OCI-LY1 (cell line): ENCODE data around the gene RYR3.

ENCODE experiments used
- EZH2 ChIP-seq: fragments of 200-600 bp; sonication (generic), shearing (Covaris generic); IDR thresholded peaks from 2 replicates; pipeline ENCODE4 v1.8.0; 2017; ENCODE audit warnings: borderline replicate concordance, mixed run types, mild to moderate bottlenecking, antibody characterized with exemption, low read length, moderate library complexity, mixed read lengths
- TF ChIP-seq, protein P1 (sequence below): fragments of 200-600 bp; sonication (generic), shearing (Covaris generic); IDR thresholded peaks from 2 replicates; pipeline ENCODE4 v1.5.1; 2017; ENCODE audit warnings: mild to moderate bottlenecking, antibody characterized with exemption, low read length, moderate library complexity, mixed read lengths

DNA sequence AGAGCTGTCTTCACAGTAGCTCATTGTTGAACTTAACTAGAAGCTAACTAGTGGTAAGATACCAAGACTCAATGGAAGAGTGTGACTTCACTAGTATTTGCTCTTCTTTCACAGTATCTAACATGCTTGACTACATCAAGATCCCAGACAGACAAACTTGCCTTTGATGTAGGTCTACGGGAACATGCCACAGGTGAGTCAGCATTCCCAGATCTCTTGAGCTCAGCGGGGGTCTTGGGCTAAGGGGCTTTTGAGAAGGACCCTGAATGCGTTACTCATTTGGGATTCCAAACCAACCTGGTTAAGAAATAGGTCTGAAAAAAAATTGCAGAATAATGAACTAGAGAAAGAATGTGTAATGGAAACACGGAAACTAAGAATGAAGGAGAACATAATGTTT lies 222.4 kb downstream of the RYR3 start:
- no peak for TF ChIP-seq EZH2
- TF ChIP-seq, protein P1, sequence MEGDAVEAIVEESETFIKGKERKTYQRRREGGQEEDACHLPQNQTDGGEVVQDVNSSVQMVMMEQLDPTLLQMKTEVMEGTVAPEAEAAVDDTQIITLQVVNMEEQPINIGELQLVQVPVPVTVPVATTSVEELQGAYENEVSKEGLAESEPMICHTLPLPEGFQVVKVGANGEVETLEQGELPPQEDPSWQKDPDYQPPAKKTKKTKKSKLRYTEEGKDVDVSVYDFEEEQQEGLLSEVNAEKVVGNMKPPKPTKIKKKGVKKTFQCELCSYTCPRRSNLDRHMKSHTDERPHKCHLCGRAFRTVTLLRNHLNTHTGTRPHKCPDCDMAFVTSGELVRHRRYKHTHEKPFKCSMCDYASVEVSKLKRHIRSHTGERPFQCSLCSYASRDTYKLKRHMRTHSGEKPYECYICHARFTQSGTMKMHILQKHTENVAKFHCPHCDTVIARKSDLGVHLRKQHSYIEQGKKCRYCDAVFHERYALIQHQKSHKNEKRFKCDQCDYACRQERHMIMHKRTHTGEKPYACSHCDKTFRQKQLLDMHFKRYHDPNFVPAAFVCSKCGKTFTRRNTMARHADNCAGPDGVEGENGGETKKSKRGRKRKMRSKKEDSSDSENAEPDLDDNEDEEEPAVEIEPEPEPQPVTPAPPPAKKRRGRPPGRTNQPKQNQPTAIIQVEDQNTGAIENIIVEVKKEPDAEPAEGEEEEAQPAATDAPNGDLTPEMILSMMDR, result no peak
